ENCODE measurements around the gene ZNF609. TPM values are rescaled to one million over a fixed set of nuclear protein-coding genes. Genes with fewer than 3 reads are reported as not detected.

The ZNF609 gene
- polyA plus RNA-seq, 3 donors, result 1.3 to 13.2 (median 1.7) TPM

- peak overlapping the region in 1 of 7 donors; percentile 77 for H3K27ac Mint-ChIP-seq
- no peaks in the 10 kb centered on the region for H3K9me3 Mint-ChIP-seq
- intact Hi-C loops (cut with micrococcal nuclease), result no loop called here
- no peak for DNase-seq
- Histone ChIP-seq H3K9me3 (replicated peaks in 1 of 2; ENCODE audit: control insufficient read depth in 1 of 2, insufficient read depth in 1 of 2, low read length in 2 of 2) (no peaks in the 10 kb centered on the region), H3K4me1 (ENCODE audit: control insufficient read depth in 1 of 2, insufficient read depth in 2 of 2, low read length in 2 of 2) (no peaks in the 10 kb centered on the region), H4K20me1 (ENCODE audit: insufficient read depth, low read length) (peaks cover 73% of the 10 kb centered on the region), H3K4me2 (replicated peaks; ENCODE audit: extremely low read depth, low read length, poor library complexity, severe bottlenecking) (no peak overlapping the region), H3K27me3 (ENCODE audit: control insufficient read depth in 2 of 2, insufficient read depth in 2 of 2, low read length in 2 of 2) (no peaks in the 10 kb centered on the region), H2AFZ (ENCODE audit: insufficient read depth, low read depth, low read length, poor library complexity, severe bottlenecking) (no peak overlapping the region), H3K27ac (ENCODE audit: low read depth in 1 of 2, low read length in 2 of 2) (peak overlapping the region in 1 of 2 donors; percentile 5), H3K9ac (ENCODE audit: insufficient read depth, low read length, poor library complexity, severe bottlenecking) (no peak overlapping the region), H3K4me3 (replicated peaks in 1 of 3; ENCODE audit: low read depth in 2 of 3, low read length in 3 of 3) (no peak overlapping the region), H3K79me2 (ENCODE audit: insufficient read depth, low read length) (peaks cover 90% of the 10 kb centered on the region), H3K36me3 (replicated peaks in 1 of 2; ENCODE audit: control insufficient read depth in 1 of 2, insufficient read depth in 2 of 2, low read length in 2 of 2) (no peaks in the 10 kb centered on the region)
- WGBS (ENCODE audit: insufficient coverage), result no CpG with 5 or more reads among the region's 2 CpGs
- peaks cover 7 to 20% of the 10 kb centered on the region in 2 donors for H3K36me3 Mint-ChIP-seq
- TF ChIP-seq CTCF (IDR thresholded peaks at IDR 0.05), result no peak
- no peak overlapping the region for H3K4me3 Mint-ChIP-seq
- peaks cover 16% of the 10 kb centered on the region for H3K4me1 Mint-ChIP-seq
- H3K27me3 Mint-ChIP-seq (ENCODE audit: low read depth in 3 of 3), result peaks cover 0 to 1% (median 0%) of the 10 kb centered on the region in 3 donors
Observed at GRCh38 chr15:64559243-64559642, 98.9 kb downstream of the ZNF609 start.

GRCh38 chr15:64560501-64560900, 100.1 kb downstream of the ZNF609 start:
- Histone ChIP-seq H3K27ac (ENCODE audit: low read depth in 1 of 2, low read length in 2 of 2) (peak overlapping the region in 1 of 2 donors; percentile 53), H3K9ac (ENCODE audit: insufficient read depth, low read length, poor library complexity, severe bottlenecking) (no peak overlapping the region), H3K36me3 (replicated peaks in 1 of 2; ENCODE audit: control insufficient read depth in 1 of 2, insufficient read depth in 2 of 2, low read length in 2 of 2) (no peaks in the 10 kb centered on the region), H3K4me1 (ENCODE audit: control insufficient read depth in 1 of 2, insufficient read depth in 2 of 2, low read length in 2 of 2) (no peaks in the 10 kb centered on the region), H4K20me1 (ENCODE audit: insufficient read depth, low read length) (peaks cover 69% of the 10 kb centered on the region), H3K79me2 (ENCODE audit: insufficient read depth, low read length) (peaks cover 87% of the 10 kb centered on the region), H3K9me3 (replicated peaks in 1 of 2; ENCODE audit: control insufficient read depth in 1 of 2, insufficient read depth in 1 of 2, low read length in 2 of 2) (no peaks in the 10 kb centered on the region), H3K4me3 (replicated peaks in 1 of 3; ENCODE audit: low read depth in 2 of 3, low read length in 3 of 3) (no peak overlapping the region), H3K27me3 (ENCODE audit: control insufficient read depth in 2 of 2, insufficient read depth in 2 of 2, low read length in 2 of 2) (no peaks in the 10 kb centered on the region), H3K4me2 (replicated peaks; ENCODE audit: extremely low read depth, low read length, poor library complexity, severe bottlenecking) (no peak overlapping the region), H2AFZ (ENCODE audit: insufficient read depth, low read depth, low read length, poor library complexity, severe bottlenecking) (no peak overlapping the region)
- Mint-ChIP-seq H3K36me3 (peaks cover 10 to 26% of the 10 kb centered on the region in 2 donors), H3K4me3 (no peak overlapping the region), H3K4me1 (peaks cover 17% of the 10 kb centered on the region), H3K9me3 (no peaks in the 10 kb centered on the region), H3K27me3 (ENCODE audit: low read depth in 3 of 3) (no peaks in the 10 kb centered on the region), H3K27ac (no peak overlapping the region)
- no peak for DNase-seq
- intact Hi-C loops (cut with micrococcal nuclease), result no loop called here
- TF ChIP-seq CTCF (IDR thresholded peaks at IDR 0.05), result no peak
- WGBS (ENCODE audit: insufficient coverage), result 93% methylated on average over 1 of the region's 3 CpGs

Measured in CD14-positive monocyte (primary cell).